Nephron progenitor cell (in vitro differentiated cells): Measurements from ENCODE around the gene ELN.

Source experiments
- DNase-seq: peaks from one replicate; pipeline ENCODE4 v3.0.0; 2021
- H3K27ac Mint-ChIP-seq: 2 replicates; pipeline ENCODE4 v1.8.0; 2021; ENCODE audit warnings: mild to moderate bottlenecking, moderate library complexity, mixed read lengths
- H3K27me3 Mint-ChIP-seq: 2 replicates; pipeline ENCODE4 v1.8.0; 2021; ENCODE audit warnings: mild to moderate bottlenecking, low read depth, mixed read lengths; ENCODE audit not compliant: poor library complexity
- H3K36me3 Mint-ChIP-seq: 2 replicates; pipeline ENCODE4 v1.8.0; 2021; ENCODE audit warnings: low read depth, mixed read lengths
- H3K4me1 Mint-ChIP-seq: 2 replicates; pipeline ENCODE4 v1.8.0; 2021; ENCODE audit warnings: mixed read lengths
- H3K4me3 Mint-ChIP-seq: 2 replicates; pipeline ENCODE4 v1.8.0; 2021; ENCODE audit warnings: mild to moderate bottlenecking, moderate library complexity, mixed read lengths
- H3K9me3 Mint-ChIP-seq: 2 replicates; pipeline ENCODE4 v1.8.0; 2021; ENCODE audit warnings: mild to moderate bottlenecking, moderate library complexity, mixed read lengths
- CTCF ChIP-seq: fragments of 200-600 bp; sonication (generic); IDR thresholded peaks from 2 replicates; pipeline ENCODE4 v1.5.0; 2021; ENCODE audit warnings: antibody characterized with exemption

The ELN gene

DNA sequence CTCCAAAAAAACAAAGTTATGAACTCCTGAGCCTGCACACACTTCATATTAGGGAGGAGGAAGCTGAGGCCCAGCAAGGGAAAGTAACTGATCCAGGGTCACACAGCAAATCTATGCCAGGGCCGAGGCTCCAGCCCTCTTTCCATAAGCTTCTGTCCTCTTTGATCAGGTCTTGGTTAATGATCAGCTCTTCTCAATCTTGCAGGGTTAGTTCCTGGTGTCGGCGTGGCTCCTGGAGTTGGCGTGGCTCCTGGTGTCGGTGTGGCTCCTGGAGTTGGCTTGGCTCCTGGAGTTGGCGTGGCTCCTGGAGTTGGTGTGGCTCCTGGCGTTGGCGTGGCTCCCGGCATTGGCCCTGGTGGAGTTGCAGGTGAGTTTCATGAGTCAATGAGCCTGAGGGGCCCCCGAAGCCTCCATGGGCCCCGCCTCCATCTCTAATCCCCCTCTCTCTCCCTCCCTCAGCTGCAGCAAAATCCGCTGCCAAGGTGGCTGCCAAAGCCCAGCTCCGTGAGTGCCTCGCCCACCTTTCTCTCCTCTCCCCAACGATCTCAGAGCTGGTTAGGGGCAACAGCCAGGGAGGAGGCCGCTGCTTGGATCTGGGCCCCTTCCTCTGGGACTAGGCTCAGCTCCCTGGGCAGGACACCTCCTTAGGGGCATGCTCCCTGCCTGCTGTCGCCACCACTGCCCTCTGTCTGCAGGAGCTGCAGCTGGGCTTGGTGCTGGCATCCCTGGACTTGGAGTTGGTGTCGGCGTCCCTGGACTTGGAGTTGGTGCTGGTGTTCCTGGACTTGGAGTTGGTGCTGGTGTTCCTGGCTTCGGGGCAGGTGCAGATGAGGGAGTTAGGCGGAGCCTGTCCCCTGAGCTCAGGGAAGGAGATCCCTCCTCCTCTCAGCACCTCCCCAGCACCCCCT lies 32.0 kb downstream of the ELN start:
- Mint-ChIP-seq H3K9me3 (no peaks in the 10 kb centered on the region), H3K36me3 (no peaks in the 10 kb centered on the region), H3K4me3 (no peak overlapping the region), H3K27me3 (peaks cover 16% of the 10 kb centered on the region), H3K4me1 (no peaks in the 10 kb centered on the region), H3K27ac (no peak overlapping the region)
- no peak for TF ChIP-seq CTCF
- no peak for DNase-seq

GRCh38 chr7:74061840-74062539 lies 34.0 kb downstream of the ELN start:
- H3K4me1 Mint-ChIP-seq, result no peaks in the 10 kb centered on the region
- peaks cover 14% of the 10 kb centered on the region for H3K27me3 Mint-ChIP-seq
- no peaks in the 10 kb centered on the region for H3K9me3 Mint-ChIP-seq
- H3K27ac Mint-ChIP-seq, result no peak overlapping the region
- H3K36me3 Mint-ChIP-seq, result no peaks in the 10 kb centered on the region
- DNase-seq, result no peak
- no peak for TF ChIP-seq CTCF
- no peak overlapping the region for H3K4me3 Mint-ChIP-seq

DNA sequence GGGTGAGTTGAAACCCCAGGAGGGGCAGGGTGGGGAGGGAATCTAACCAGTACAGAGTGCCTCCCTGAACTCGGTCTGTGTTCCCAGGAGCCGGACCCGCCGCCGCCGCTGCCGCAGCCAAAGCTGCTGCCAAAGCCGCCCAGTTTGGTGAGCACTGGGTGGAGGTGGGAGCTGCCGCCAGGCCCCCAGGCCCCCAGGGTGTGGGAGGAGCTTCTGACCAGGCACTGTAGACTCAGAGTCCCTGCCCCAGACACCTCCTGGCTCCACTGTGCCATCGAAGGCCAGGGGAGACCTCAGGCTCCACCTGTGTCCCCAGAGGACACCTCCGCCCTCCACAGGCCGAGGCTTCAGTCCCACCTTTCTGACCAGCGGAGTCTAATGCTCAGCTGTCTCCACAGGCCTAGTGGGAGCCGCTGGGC lies 35.3 kb downstream of the ELN start:
- Mint-ChIP-seq H3K4me3 (no peak overlapping the region), H3K9me3 (no peaks in the 10 kb centered on the region), H3K36me3 (no peaks in the 10 kb centered on the region), H3K27me3 (peaks cover 8% of the 10 kb centered on the region), H3K27ac (no peak overlapping the region), H3K4me1 (peaks cover 3% of the 10 kb centered on the region)
- TF ChIP-seq CTCF, result no peak
- no peak for DNase-seq

GRCh38 chr7:74063646-74064045 lies 35.7 kb downstream of the ELN start:
- H3K27me3 Mint-ChIP-seq, result peaks cover 4% of the 10 kb centered on the region
- no peaks in the 10 kb centered on the region for H3K9me3 Mint-ChIP-seq
- no peaks in the 10 kb centered on the region for H3K36me3 Mint-ChIP-seq
- peaks cover 5% of the 10 kb centered on the region for H3K4me1 Mint-ChIP-seq
- H3K4me3 Mint-ChIP-seq, result no peak overlapping the region
- no peak for DNase-seq
- peak overlapping the region; percentile 45 for H3K27ac Mint-ChIP-seq
- no peak for TF ChIP-seq CTCF

DNA sequence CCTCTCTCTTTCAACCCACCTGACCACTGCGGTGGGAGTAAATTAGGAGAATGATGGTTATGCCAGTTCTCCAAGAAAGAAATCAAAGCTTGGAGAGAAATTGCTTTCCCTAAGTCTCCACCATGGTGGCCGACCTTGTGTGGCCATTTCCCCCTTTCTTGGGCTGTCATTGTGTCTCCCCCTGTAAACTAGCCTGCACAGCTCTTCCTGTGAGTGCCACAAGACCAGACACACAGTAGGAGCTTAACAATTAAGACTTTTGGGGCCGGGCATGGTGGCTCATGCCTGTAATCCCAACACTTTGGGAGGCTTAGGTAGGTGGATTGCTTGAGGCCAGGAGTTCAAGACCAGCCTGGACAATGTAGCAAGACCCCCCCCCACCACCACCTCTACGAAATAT lies 36.7 kb downstream of the ELN start:
- no peak for TF ChIP-seq CTCF
- no peak for DNase-seq
- H3K4me1 Mint-ChIP-seq, result peaks cover 10% of the 10 kb centered on the region
- no peaks in the 10 kb centered on the region for H3K9me3 Mint-ChIP-seq
- H3K27me3 Mint-ChIP-seq, result peaks cover 7% of the 10 kb centered on the region
- H3K36me3 Mint-ChIP-seq, result no peaks in the 10 kb centered on the region
- no peak overlapping the region for H3K4me3 Mint-ChIP-seq
- no peak overlapping the region for H3K27ac Mint-ChIP-seq
